GM10266 (cell line): Measurements from ENCODE around the gene IRAK3.

Experiments used
- DNase-seq: peaks from one replicate; pipeline ENCODE4 v3.0.0; 2012; ENCODE audit errors: extremely low spot score
- CTCF ChIP-seq: IDR thresholded peaks from 2 replicates; pipeline ENCODE4 v1.5.1; 2012; ENCODE audit warnings: mild to moderate bottlenecking, low read depth; ENCODE audit not compliant: control insufficient read depth, insufficient read depth; ENCODE audit errors: missing control alignments

IRAK3 gene

GRCh38 chr12:66297923-66298322, 108.9 kb downstream of the IRAK3 start:
- no peak for DNase-seq
- TF ChIP-seq CTCF: no peak

- DNase-seq: peak; percentile 88
- TF ChIP-seq CTCF: no peak
These were observed 113.2 kb downstream of the IRAK3 start, which contains the start of gene HELB for GRCh38 chr12:66301944-66302826. Gene HELB, plus strand, starts transcription at chr12:66302493. Its CDS starts 111 bp downstream, at chr12:66302604.

- DNase-seq: no peak
- TF ChIP-seq CTCF: no peak
These were observed 113.8 kb downstream of the IRAK3 start for GRCh38 chr12:66302827-66303169.

- DNase-seq: peak; percentile 18
These were observed 114.3 kb downstream of the IRAK3 start for GRCh38 chr12:66303316-66303804.
